Measurements from ENCODE around the gene SRGAP1. TPM values are rescaled to one million over a fixed set of nuclear protein-coding genes. Genes with fewer than 3 reads are reported as not detected.
"Not testable (repeated sequence)": the region's sequence is repeated elsewhere in the genome, so short reads cannot be mapped to it uniquely, and the experiment has no call there.

Gene SRGAP1
- total and polyA plus RNA-seq, 7 donors = 0.23 to 5.1 (median 1.5) TPM

GRCh38 chr12:64127811-64128210 lies 283.3 kb downstream of the SRGAP1 start:
- Histone ChIP-seq H3K4me3 (no peak overlapping the region), H3K9me3 (no peaks in the 10 kb centered on the region), H3K4me1 (no peaks in the 10 kb centered on the region), H3K27ac (no peak overlapping the region), H3K27me3 (ENCODE audit: insufficient read depth in 3 of 3, low read length in 2 of 3) (no peaks in the 10 kb centered on the region), H3K36me3 (ENCODE audit: insufficient read depth in 1 of 2, low read depth in 1 of 2) (peaks cover 0 to 4% of the 10 kb centered on the region in 2 donors)
- ATAC-seq (no peak), DNase-seq (no peak)
- 94 to 96% (median 95%) methylated on average over 14 of the region's 14 CpGs for WGBS, 3 donors
- no peak for TF ChIP-seq CTCF (IDR thresholded peaks at IDR 0.05)
- intact Hi-C loops (cut with DNase I) = no loop called here

- no peaks in the 10 kb centered on the region for H3K27me3 ChIP-seq (ENCODE audit: insufficient read depth in 3 of 3, low read length in 2 of 3)
- no peaks in the 10 kb centered on the region for H3K9me3 ChIP-seq
- intact Hi-C loops (cut with DNase I) = no loop called here
- no peaks in the 10 kb centered on the region for H3K4me1 ChIP-seq
- no peak overlapping the region for H3K27ac ChIP-seq
- TF ChIP-seq CTCF (IDR thresholded peaks at IDR 0.05) = no peak
- WGBS, 3 donors = 79 to 91% (median 81%) methylated on average over 1 of the region's 1 CpG
- ATAC-seq (no peak), DNase-seq (no peak)
- H3K36me3 ChIP-seq (ENCODE audit: insufficient read depth in 1 of 2, low read depth in 1 of 2) = peaks cover 0 to 4% of the 10 kb centered on the region in 2 donors
- H3K4me3 ChIP-seq = no peak overlapping the region
These were observed 283.9 kb downstream of the SRGAP1 start for GRCh38 chr12:64128366-64128765.

GRCh38 chr12:64130476-64130875 lies 286.0 kb downstream of the SRGAP1 start:
- H3K36me3 ChIP-seq (ENCODE audit: insufficient read depth in 1 of 2, low read depth in 1 of 2); intact Hi-C loops (cut with DNase I); H3K27ac ChIP-seq; H3K4me1 ChIP-seq; ATAC-seq; H3K4me3 ChIP-seq; H3K27me3 ChIP-seq (ENCODE audit: insufficient read depth in 3 of 3, low read length in 2 of 3); H3K9me3 ChIP-seq; DNase-seq: not testable (repeated sequence)
- WGBS, 3 donors = 86 to 93% (median 91%) methylated on average over 2 of the region's 2 CpGs

GRCh38 chr12:64131456-64131855 lies 287.0 kb downstream of the SRGAP1 start:
- H3K9me3 ChIP-seq; ATAC-seq; H3K4me3 ChIP-seq; H3K27me3 ChIP-seq (ENCODE audit: insufficient read depth in 3 of 3, low read length in 2 of 3); intact Hi-C loops (cut with DNase I); H3K4me1 ChIP-seq; H3K36me3 ChIP-seq (ENCODE audit: insufficient read depth in 1 of 2, low read depth in 1 of 2); DNase-seq; H3K27ac ChIP-seq: not testable (repeated sequence)
- 76 to 86% (median 81%) methylated on average over 6 of the region's 6 CpGs for WGBS, 3 donors

GRCh38 chr12:64132672-64133071 lies 288.2 kb downstream of the SRGAP1 start:
- 93 to 96% (median 94%) methylated on average over 2 of the region's 2 CpGs for WGBS, 3 donors
- intact Hi-C loops (cut with DNase I); H3K9me3 ChIP-seq; H3K4me1 ChIP-seq; H3K27me3 ChIP-seq (ENCODE audit: insufficient read depth in 3 of 3, low read length in 2 of 3); H3K27ac ChIP-seq; H3K36me3 ChIP-seq (ENCODE audit: insufficient read depth in 1 of 2, low read depth in 1 of 2); H3K4me3 ChIP-seq; ATAC-seq; DNase-seq: not testable (repeated sequence)

GRCh38 chr12:64137117-64137516 lies 292.6 kb downstream of the SRGAP1 start:
- TF ChIP-seq CTCF (IDR thresholded peaks at IDR 0.05) = no peak
- no peaks in the 10 kb centered on the region for H3K27me3 ChIP-seq (ENCODE audit: insufficient read depth in 3 of 3, low read length in 2 of 3)
- no peak for DNase-seq
- H3K9me3 ChIP-seq = no peaks in the 10 kb centered on the region
- WGBS, 3 donors = 78 to 83% (median 81%) methylated on average over 6 of the region's 6 CpGs
- peaks cover 0 to 2% of the 10 kb centered on the region in 2 donors for H3K36me3 ChIP-seq (ENCODE audit: insufficient read depth in 1 of 2, low read depth in 1 of 2)
- intact Hi-C loops (cut with DNase I) = no loop called here
- no peaks in the 10 kb centered on the region for H3K4me1 ChIP-seq
- no peak overlapping the region for H3K27ac ChIP-seq
- H3K4me3 ChIP-seq = no peak overlapping the region
- ATAC-seq = no peak
